Measurements from ENCODE around the gene CREB5. TPM values are rescaled to one million over a fixed set of nuclear protein-coding genes. Genes with fewer than 3 reads are reported as not detected.
"Not testable (repeated sequence)": the region's sequence is repeated elsewhere in the genome, so short reads cannot be mapped to it uniquely, and the experiment has no call there.

CREB5 gene
- total RNA-seq, 1 experiment from 2014 or later: 1.3 TPM

GRCh38 chr7:28551766-28552165 is 139.4 kb downstream of the CREB5 start:
- Mint-ChIP-seq H3K4me1 (peaks cover 20% of the 10 kb centered on the region), H3K9me3 (peaks cover 10% of the 10 kb centered on the region)
- POLR2A ChIA-PET; H3K27ac Mint-ChIP-seq; DNase-seq (ENCODE audit: low spot score); H3K36me3 Mint-ChIP-seq; ATAC-seq; H3K27me3 Mint-ChIP-seq (ENCODE audit: low read depth); H3K4me3 Mint-ChIP-seq: not testable (repeated sequence)
- CTCF ChIA-PET: interaction anchor here (0.9 kb wide), 1 partner anchor 140 kb away, joined by 3 read pairs; no protein-coding TSS in a partner anchor
- TF ChIP-seq ZNF512 (CRISPR knock-in tag; IDR thresholded peaks at IDR 0.05; ENCODE audit: borderline replicate concordance): peak; percentile 59; the same call in 1 of the 2 replicates

GRCh38 chr7:28554802-28555471 is 142.6 kb downstream of the CREB5 start:
- H3K27ac Mint-ChIP-seq: no peak overlapping the region
- CTCF ChIA-PET: interaction anchor here (1.0 kb wide), 1 partner anchor 10 kb away, joined by 3 read pairs; no protein-coding TSS in a partner anchor
- DNase-seq (ENCODE audit: low spot score) (no peak), ATAC-seq (no peak)
- H3K4me3 Mint-ChIP-seq: no peak overlapping the region
- no peaks in the 10 kb centered on the region for H3K36me3 Mint-ChIP-seq
- H3K27me3 Mint-ChIP-seq (ENCODE audit: low read depth): no peaks in the 10 kb centered on the region
- TF ChIP-seq MYBL2 (CRISPR knock-in tag; IDR thresholded peaks at IDR 0.05): no peak
- no peak for TF ChIP-seq NR1H2 (CRISPR knock-in tag; IDR thresholded peaks at IDR 0.05)
- TF ChIP-seq ELF4 (CRISPR knock-in tag; IDR thresholded peaks at IDR 0.05; ENCODE audit: low read depth): no peak
- no peak for TF ChIP-seq FOXK1 (CRISPR knock-in tag; IDR thresholded peaks at IDR 0.05)
- no peak for TF ChIP-seq ZNF671 (CRISPR knock-in tag; IDR thresholded peaks at IDR 0.05)
- TF ChIP-seq MLX (CRISPR knock-in tag; IDR thresholded peaks at IDR 0.05): no peak
- TF ChIP-seq E2F4 (CRISPR knock-in tag; IDR thresholded peaks at IDR 0.05; ENCODE audit: borderline replicate concordance, low read depth): no peak
- no peak for TF ChIP-seq ATF6 (CRISPR knock-in tag; IDR thresholded peaks at IDR 0.05)
- POLR2A ChIA-PET: no interaction called here
- no peaks in the 10 kb centered on the region for H3K9me3 Mint-ChIP-seq
- H3K4me1 Mint-ChIP-seq: peaks cover 47% of the 10 kb centered on the region

- Mint-ChIP-seq H3K27ac (no peak overlapping the region; the same call in 1 of the 2 replicates), H3K9me3 (no peaks in the 10 kb centered on the region), H3K27me3 (ENCODE audit: low read depth) (no peaks in the 10 kb centered on the region), H3K4me3 (no peak overlapping the region), H3K4me1 (peaks cover 46% of the 10 kb centered on the region), H3K36me3 (no peaks in the 10 kb centered on the region)
- ChIA-PET POLR2A (no interaction called here), CTCF (interaction anchor here (1.2 kb wide), 1 partner anchor 144 kb away, joined by 4 read pairs; the partner anchor contains the start of gene CREB5)
- ATAC-seq (no peak), DNase-seq (ENCODE audit: low spot score) (no peak)
- no peak for TF ChIP-seq ATF6 (CRISPR knock-in tag; IDR thresholded peaks at IDR 0.05)
- TF ChIP-seq ZNF425 (CRISPR knock-in tag; conservative IDR thresholded peaks at IDR 0.05): no peak
- no peak for TF ChIP-seq FOXP4 (CRISPR knock-in tag; IDR thresholded peaks at IDR 0.05)
- no peak for TF ChIP-seq GRHL2 (CRISPR knock-in tag; IDR thresholded peaks at IDR 0.05; ENCODE audit: insufficient replicate concordance, severe bottlenecking)
- TF ChIP-seq NR3C1 (CRISPR knock-in tag; conservative IDR thresholded peaks at IDR 0.05; ENCODE audit: low read depth): no peak
- no peak for TF ChIP-seq MLX (CRISPR knock-in tag; IDR thresholded peaks at IDR 0.05)
Observed at GRCh38 chr7:28556025-28556424, 143.7 kb downstream of the CREB5 start.
